ENCODE results near the gene DYNLRB1.
A peak's percentile ranks its signal among the peaks of the same experiment; 100 is the strongest.

GRCh38 chr20:34558320-34559218 is 42.3 kb downstream of the DYNLRB1 start, which contains the start of gene MAP1LC3A:
- TF ChIP-seq, protein P1, sequence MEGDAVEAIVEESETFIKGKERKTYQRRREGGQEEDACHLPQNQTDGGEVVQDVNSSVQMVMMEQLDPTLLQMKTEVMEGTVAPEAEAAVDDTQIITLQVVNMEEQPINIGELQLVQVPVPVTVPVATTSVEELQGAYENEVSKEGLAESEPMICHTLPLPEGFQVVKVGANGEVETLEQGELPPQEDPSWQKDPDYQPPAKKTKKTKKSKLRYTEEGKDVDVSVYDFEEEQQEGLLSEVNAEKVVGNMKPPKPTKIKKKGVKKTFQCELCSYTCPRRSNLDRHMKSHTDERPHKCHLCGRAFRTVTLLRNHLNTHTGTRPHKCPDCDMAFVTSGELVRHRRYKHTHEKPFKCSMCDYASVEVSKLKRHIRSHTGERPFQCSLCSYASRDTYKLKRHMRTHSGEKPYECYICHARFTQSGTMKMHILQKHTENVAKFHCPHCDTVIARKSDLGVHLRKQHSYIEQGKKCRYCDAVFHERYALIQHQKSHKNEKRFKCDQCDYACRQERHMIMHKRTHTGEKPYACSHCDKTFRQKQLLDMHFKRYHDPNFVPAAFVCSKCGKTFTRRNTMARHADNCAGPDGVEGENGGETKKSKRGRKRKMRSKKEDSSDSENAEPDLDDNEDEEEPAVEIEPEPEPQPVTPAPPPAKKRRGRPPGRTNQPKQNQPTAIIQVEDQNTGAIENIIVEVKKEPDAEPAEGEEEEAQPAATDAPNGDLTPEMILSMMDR (IDR thresholded peaks at IDR 0.05) = peak in 1 of 4 experiments; percentile 6
- peak; percentile 75 for TF ChIP-seq POLR2AphosphoS5 (IDR thresholded peaks at IDR 0.05)
